ENCODE measurements around the gene ARMC12.

DNA sequence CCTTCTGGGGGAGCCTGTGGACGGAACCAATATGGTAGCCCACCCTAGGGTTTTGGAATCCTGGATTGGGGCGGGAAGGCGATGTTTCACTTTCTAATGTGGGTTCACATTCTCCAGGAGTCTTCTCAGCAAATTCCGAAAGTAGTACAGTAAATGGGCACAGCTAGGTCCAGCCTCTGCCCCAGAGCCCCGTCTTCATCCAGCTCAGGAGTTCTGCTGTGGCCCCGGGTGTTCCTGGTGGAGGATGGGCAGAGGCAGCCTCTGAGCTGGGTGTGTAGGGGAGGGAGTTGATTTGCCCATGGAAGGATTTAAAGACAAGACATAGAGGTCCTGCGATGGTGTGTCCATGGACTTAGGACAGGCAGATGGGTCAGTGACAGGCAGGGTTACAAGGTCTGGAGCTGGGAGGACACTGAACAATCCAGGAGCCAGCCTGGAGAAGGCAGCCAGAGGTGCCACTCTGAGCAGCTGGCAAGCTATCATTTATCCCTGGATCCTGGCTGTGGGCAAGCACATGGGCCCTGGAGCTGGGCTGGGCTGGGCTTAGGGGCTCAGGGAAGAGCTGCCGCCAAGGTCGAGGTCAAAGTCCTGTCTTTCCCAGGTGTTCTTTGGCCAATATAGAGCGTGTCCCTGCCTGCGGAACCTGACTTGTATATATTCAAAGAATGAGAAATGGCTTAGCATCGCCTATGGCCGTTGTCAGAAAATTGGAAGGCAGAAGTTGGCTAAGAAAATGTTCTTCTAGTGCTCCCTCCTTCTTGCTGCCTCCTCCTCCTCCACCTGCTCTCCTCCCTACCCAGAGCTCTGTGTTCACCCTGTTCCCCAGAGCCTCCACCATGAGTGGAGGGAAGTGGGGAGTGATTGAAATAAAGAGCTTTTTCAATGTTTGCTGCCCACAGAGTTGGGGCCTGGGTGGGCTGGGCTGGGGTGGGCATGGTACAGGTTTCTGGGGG, 50.7 kb downstream of the ARMC12 start:
- TF ChIP-seq, protein P1, sequence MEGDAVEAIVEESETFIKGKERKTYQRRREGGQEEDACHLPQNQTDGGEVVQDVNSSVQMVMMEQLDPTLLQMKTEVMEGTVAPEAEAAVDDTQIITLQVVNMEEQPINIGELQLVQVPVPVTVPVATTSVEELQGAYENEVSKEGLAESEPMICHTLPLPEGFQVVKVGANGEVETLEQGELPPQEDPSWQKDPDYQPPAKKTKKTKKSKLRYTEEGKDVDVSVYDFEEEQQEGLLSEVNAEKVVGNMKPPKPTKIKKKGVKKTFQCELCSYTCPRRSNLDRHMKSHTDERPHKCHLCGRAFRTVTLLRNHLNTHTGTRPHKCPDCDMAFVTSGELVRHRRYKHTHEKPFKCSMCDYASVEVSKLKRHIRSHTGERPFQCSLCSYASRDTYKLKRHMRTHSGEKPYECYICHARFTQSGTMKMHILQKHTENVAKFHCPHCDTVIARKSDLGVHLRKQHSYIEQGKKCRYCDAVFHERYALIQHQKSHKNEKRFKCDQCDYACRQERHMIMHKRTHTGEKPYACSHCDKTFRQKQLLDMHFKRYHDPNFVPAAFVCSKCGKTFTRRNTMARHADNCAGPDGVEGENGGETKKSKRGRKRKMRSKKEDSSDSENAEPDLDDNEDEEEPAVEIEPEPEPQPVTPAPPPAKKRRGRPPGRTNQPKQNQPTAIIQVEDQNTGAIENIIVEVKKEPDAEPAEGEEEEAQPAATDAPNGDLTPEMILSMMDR (IDR thresholded peaks at IDR 0.05; ENCODE audit: insufficient read depth, low read length) = no peak
- no peak for TF ChIP-seq POLR2AphosphoS5 (IDR thresholded peaks at IDR 0.05; ENCODE audit: low read depth)
- TF ChIP-seq, protein P2, sequence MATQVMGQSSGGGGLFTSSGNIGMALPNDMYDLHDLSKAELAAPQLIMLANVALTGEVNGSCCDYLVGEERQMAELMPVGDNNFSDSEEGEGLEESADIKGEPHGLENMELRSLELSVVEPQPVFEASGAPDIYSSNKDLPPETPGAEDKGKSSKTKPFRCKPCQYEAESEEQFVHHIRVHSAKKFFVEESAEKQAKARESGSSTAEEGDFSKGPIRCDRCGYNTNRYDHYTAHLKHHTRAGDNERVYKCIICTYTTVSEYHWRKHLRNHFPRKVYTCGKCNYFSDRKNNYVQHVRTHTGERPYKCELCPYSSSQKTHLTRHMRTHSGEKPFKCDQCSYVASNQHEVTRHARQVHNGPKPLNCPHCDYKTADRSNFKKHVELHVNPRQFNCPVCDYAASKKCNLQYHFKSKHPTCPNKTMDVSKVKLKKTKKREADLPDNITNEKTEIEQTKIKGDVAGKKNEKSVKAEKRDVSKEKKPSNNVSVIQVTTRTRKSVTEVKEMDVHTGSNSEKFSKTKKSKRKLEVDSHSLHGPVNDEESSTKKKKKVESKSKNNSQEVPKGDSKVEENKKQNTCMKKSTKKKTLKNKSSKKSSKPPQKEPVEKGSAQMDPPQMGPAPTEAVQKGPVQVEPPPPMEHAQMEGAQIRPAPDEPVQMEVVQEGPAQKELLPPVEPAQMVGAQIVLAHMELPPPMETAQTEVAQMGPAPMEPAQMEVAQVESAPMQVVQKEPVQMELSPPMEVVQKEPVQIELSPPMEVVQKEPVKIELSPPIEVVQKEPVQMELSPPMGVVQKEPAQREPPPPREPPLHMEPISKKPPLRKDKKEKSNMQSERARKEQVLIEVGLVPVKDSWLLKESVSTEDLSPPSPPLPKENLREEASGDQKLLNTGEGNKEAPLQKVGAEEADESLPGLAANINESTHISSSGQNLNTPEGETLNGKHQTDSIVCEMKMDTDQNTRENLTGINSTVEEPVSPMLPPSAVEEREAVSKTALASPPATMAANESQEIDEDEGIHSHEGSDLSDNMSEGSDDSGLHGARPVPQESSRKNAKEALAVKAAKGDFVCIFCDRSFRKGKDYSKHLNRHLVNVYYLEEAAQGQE (IDR thresholded peaks at IDR 0.05; ENCODE audit: insufficient replicate concordance, low read depth) = no peak
- TF ChIP-seq GABPA (IDR thresholded peaks at IDR 0.05; ENCODE audit: low read depth) = no peak
- TF ChIP-seq SPI1 (IDR thresholded peaks at IDR 0.05; ENCODE audit: borderline replicate concordance, low read depth) = no peak
